Astrocyte (in vitro differentiated cells and primary cell): ENCODE data around the gene DMC1. TPM values are rescaled to one million over a fixed set of nuclear protein-coding genes. Genes with fewer than 3 reads are reported as not detected.

Source experiments
- DNase-seq: peaks from one replicate; pipeline ENCODE4 v3.0.0-alpha.2; 2010; ENCODE audit warnings: low read depth
- FAIRE-seq: peaks from 2 replicates; lab custom pipeline; 2011; peaks lifted over from hg19 to GRCh38; lab: Jason Lieb, UNC
- H2AFZ ChIP-seq: 2 replicates; pipeline ENCODE4 v1.6.0; 2012; ENCODE audit warnings: low read depth, low read length, inconsistent platforms
- H3K27ac ChIP-seq: 2 replicates; pipeline ENCODE4 v1.5.1; 2011; ENCODE audit warnings: low read depth, low read length, inconsistent platforms
- H3K27me3 ChIP-seq: 2 replicates; pipeline ENCODE4 v1.6.0; 2011; ENCODE audit warnings: low read length, inconsistent platforms; ENCODE audit not compliant: insufficient read depth
- H3K36me3 ChIP-seq: 2 replicates; pipeline ENCODE4 v1.5.1; 2011; ENCODE audit warnings: low read length, inconsistent platforms; ENCODE audit not compliant: insufficient read depth
- H3K4me1 ChIP-seq: 2 replicates; pipeline ENCODE4 v1.5.1; 2011; ENCODE audit warnings: low read length, inconsistent platforms; ENCODE audit not compliant: insufficient read depth
- H3K4me2 ChIP-seq: 2 replicates; pipeline ENCODE4 v1.6.0; 2012; ENCODE audit warnings: low read length, inconsistent platforms
- H3K4me3 ChIP-seq: 2 replicates; pipeline ENCODE4 v1.5.1; 2011; ENCODE audit warnings: low read depth, mild to moderate bottlenecking, low read length, inconsistent platforms; ENCODE audit not compliant: insufficient read depth
- H3K79me2 ChIP-seq: 2 replicates; pipeline ENCODE4 v1.6.0; 2012; ENCODE audit warnings: mild to moderate bottlenecking, low read length, inconsistent platforms; ENCODE audit not compliant: insufficient read depth
- H3K9ac ChIP-seq: 2 replicates; pipeline ENCODE4 v1.6.0; 2012; ENCODE audit warnings: mild to moderate bottlenecking, low read length, inconsistent platforms
- H3K9me3 ChIP-seq: 2 replicates; pipeline ENCODE4 v1.5.1; 2012; ENCODE audit warnings: low read depth, mild to moderate bottlenecking, low read length, inconsistent platforms; ENCODE audit not compliant: insufficient read depth
- H4K20me1 ChIP-seq: 2 replicates; pipeline ENCODE4 v1.6.0; 2012; ENCODE audit warnings: low read length, inconsistent platforms; ENCODE audit not compliant: insufficient read depth
- H3K27ac Mint-ChIP-seq: one replicate; pipeline ENCODE4 v1.8.0; 2021; ENCODE audit warnings: mild to moderate bottlenecking, mixed read lengths; ENCODE audit not compliant: unreplicated experiment
- H3K27me3 Mint-ChIP-seq: one replicate; pipeline ENCODE4 v1.8.0; 2021; ENCODE audit warnings: low read depth, mixed read lengths; ENCODE audit not compliant: unreplicated experiment
- H3K36me3 Mint-ChIP-seq: one replicate; pipeline ENCODE4 v1.8.0; 2021; ENCODE audit warnings: low read depth, mixed read lengths; ENCODE audit not compliant: unreplicated experiment
- H3K4me1 Mint-ChIP-seq: one replicate; pipeline ENCODE4 v1.8.0; 2021; ENCODE audit warnings: low read depth, mixed read lengths; ENCODE audit not compliant: unreplicated experiment
- H3K4me3 Mint-ChIP-seq: one replicate; pipeline ENCODE4 v1.8.0; 2021; ENCODE audit warnings: mild to moderate bottlenecking, moderate library complexity, mixed read lengths; ENCODE audit not compliant: unreplicated experiment
- H3K9me3 Mint-ChIP-seq: one replicate; pipeline ENCODE4 v1.8.0; 2021; ENCODE audit warnings: mild to moderate bottlenecking, mixed read lengths; ENCODE audit not compliant: unreplicated experiment
- EZH2 ChIP-seq: IDR thresholded peaks from 2 replicates; pipeline ENCODE4 v1.6.1; 2012; ENCODE audit warnings: mild to moderate bottlenecking, low read length, inconsistent platforms; ENCODE audit not compliant: insufficient read depth
- total RNA-seq: library from RNA; stranded (reverse); gene quantifications from 2 replicates; pipeline ENCODE4 v1.2.1, GENCODE V29; 2021
- TF ChIP-seq, protein P1 (sequence below): IDR thresholded peaks from 2 replicates; pipeline ENCODE4 v1.5.1; 2011; ENCODE audit warnings: low read depth, mild to moderate bottlenecking, inconsistent platforms, low read length, moderate library complexity; ENCODE audit not compliant: insufficient read depth

The DMC1 gene
- total RNA-seq, 1 donor from 2014 or later, result 0.11 TPM

- Histone ChIP-seq H2AFZ (no peak overlapping the region), H3K4me1 (peaks cover 10% of the 10 kb centered on the region), H3K9me3 (no peaks in the 10 kb centered on the region), H4K20me1 (no peaks in the 10 kb centered on the region), H3K9ac (no peak overlapping the region), H3K27me3 (no peaks in the 10 kb centered on the region), H3K27ac (no peak overlapping the region), H3K4me3 (no peak overlapping the region), H3K36me3 (no peaks in the 10 kb centered on the region), H3K4me2 (no peak overlapping the region), H3K79me2 (no peaks in the 10 kb centered on the region)
- Mint-ChIP-seq H3K4me1 (peaks cover 2% of the 10 kb centered on the region), H3K9me3 (no peaks in the 10 kb centered on the region), H3K4me3 (no peak overlapping the region), H3K36me3 (no peaks in the 10 kb centered on the region), H3K27ac (no peak overlapping the region), H3K27me3 (no peaks in the 10 kb centered on the region)
- FAIRE-seq (no peak), DNase-seq (no peak)
- TF ChIP-seq, protein P1, sequence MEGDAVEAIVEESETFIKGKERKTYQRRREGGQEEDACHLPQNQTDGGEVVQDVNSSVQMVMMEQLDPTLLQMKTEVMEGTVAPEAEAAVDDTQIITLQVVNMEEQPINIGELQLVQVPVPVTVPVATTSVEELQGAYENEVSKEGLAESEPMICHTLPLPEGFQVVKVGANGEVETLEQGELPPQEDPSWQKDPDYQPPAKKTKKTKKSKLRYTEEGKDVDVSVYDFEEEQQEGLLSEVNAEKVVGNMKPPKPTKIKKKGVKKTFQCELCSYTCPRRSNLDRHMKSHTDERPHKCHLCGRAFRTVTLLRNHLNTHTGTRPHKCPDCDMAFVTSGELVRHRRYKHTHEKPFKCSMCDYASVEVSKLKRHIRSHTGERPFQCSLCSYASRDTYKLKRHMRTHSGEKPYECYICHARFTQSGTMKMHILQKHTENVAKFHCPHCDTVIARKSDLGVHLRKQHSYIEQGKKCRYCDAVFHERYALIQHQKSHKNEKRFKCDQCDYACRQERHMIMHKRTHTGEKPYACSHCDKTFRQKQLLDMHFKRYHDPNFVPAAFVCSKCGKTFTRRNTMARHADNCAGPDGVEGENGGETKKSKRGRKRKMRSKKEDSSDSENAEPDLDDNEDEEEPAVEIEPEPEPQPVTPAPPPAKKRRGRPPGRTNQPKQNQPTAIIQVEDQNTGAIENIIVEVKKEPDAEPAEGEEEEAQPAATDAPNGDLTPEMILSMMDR, result no peak
- no peak for TF ChIP-seq EZH2
Measured at GRCh38 chr22:38566726-38567504, 3.1 kb downstream of the DMC1 start.

GRCh38 chr22:38565441-38565840 lies 4.5 kb downstream of the DMC1 start:
- no peaks in the 10 kb centered on the region for H3K27me3 Mint-ChIP-seq
- Histone ChIP-seq H4K20me1 (no peaks in the 10 kb centered on the region), H3K4me2 (no peak overlapping the region), H3K9me3 (no peaks in the 10 kb centered on the region), H3K4me3 (no peak overlapping the region), H3K27me3 (no peaks in the 10 kb centered on the region), H3K36me3 (no peaks in the 10 kb centered on the region), H2AFZ (no peak overlapping the region), H3K4me1 (peaks cover 3% of the 10 kb centered on the region), H3K79me2 (no peaks in the 10 kb centered on the region), H3K27ac (no peak overlapping the region), H3K9ac (no peak overlapping the region)
- H3K9me3 Mint-ChIP-seq, result no peaks in the 10 kb centered on the region
- DNase-seq (no peak), FAIRE-seq (no peak)
- TF ChIP-seq, protein P1, result no peak
- no peak for TF ChIP-seq EZH2
- H3K27ac Mint-ChIP-seq, result no peak overlapping the region
- H3K36me3 Mint-ChIP-seq, result no peaks in the 10 kb centered on the region
- H3K4me1 Mint-ChIP-seq, result peaks cover 2% of the 10 kb centered on the region
- H3K4me3 Mint-ChIP-seq, result no peak overlapping the region

DNA sequence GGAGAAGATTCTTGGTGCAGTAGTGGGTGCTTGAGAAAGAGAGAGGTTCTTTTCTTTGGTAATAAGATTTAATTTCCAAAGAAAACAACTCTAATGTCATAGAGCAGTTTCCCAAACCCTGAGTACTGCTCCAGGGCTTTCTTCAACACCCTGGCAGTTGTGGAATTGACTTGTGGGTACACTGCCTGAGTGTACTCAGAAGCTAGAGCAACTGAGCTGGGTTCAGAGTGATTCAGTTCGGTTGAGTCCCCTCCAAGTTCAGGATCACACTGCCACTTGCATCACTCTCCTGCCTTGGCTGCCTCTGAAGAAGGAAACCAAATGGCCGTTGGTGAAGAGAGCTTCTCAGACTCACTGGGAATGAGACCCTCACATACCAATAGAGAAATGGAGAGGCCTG lies 5.3 kb downstream of the DMC1 start:
- Histone ChIP-seq H3K79me2 (no peaks in the 10 kb centered on the region), H4K20me1 (no peaks in the 10 kb centered on the region), H3K4me3 (no peak overlapping the region), H3K4me2 (no peak overlapping the region), H3K9ac (no peak overlapping the region), H3K27ac (no peak overlapping the region), H3K36me3 (no peaks in the 10 kb centered on the region), H3K9me3 (no peaks in the 10 kb centered on the region), H3K4me1 (peaks cover under 1% of the 10 kb centered on the region), H2AFZ (no peak overlapping the region), H3K27me3 (no peaks in the 10 kb centered on the region)
- no peak for FAIRE-seq
- TF ChIP-seq EZH2, result no peak
- TF ChIP-seq, protein P1, result no peak
- Mint-ChIP-seq H3K27ac (no peak overlapping the region), H3K4me3 (no peak overlapping the region), H3K9me3 (no peaks in the 10 kb centered on the region), H3K4me1 (peaks cover 2% of the 10 kb centered on the region), H3K36me3 (no peaks in the 10 kb centered on the region), H3K27me3 (no peaks in the 10 kb centered on the region)
- DNase-seq, result no peak
